ENCODE results near the gene TMEM182.

- TF ChIP-seq CTCF (IDR thresholded peaks at IDR 0.05), result no peak
- no peak for TF ChIP-seq POLR2A (IDR thresholded peaks at IDR 0.05)
Observed at GRCh38 chr2:102801098-102801718, 39.4 kb downstream of the TMEM182 start.

Measured in adrenal gland (tissue), 5 donors.